HEK293 (cell line): ENCODE data around the gene CNTN4.

Experiments used
- ZBTB21 ChIP-seq: fragments of 450-650 bp; formaldehyde crosslinking; IDR thresholded peaks from 2 replicates; pipeline ENCODE4 v1.5.1; 2017; ENCODE audit warnings: missing biosample characterization, missing genetic modification characterization
- TF ChIP-seq, protein P1 (sequence below): fragments of 450-650 bp; formaldehyde crosslinking; IDR thresholded peaks from 2 replicates; pipeline ENCODE4 v1.5.1; 2016; ENCODE audit warnings: missing biosample characterization, missing genetic modification characterization

DNA sequence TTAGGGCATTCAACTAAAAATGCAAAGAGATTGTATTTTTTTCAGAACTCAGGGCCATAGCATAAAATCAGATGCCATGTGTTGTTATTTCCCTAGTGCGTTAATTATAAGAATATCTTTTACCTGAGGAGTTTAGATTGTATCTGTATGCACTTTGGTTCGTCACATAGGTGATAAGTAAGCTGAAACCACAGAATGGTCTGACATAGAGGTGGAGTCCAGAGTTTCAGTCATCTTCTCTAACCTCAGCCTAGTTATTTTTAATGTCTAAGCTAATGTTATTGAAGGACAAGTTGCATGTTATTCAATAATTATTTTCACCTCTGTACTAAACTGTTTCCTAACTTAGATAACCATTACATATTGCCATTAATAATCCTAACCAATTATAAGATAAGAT lies 27.1 kb upstream of the CNTN4 start:
- TF ChIP-seq, protein P1, sequence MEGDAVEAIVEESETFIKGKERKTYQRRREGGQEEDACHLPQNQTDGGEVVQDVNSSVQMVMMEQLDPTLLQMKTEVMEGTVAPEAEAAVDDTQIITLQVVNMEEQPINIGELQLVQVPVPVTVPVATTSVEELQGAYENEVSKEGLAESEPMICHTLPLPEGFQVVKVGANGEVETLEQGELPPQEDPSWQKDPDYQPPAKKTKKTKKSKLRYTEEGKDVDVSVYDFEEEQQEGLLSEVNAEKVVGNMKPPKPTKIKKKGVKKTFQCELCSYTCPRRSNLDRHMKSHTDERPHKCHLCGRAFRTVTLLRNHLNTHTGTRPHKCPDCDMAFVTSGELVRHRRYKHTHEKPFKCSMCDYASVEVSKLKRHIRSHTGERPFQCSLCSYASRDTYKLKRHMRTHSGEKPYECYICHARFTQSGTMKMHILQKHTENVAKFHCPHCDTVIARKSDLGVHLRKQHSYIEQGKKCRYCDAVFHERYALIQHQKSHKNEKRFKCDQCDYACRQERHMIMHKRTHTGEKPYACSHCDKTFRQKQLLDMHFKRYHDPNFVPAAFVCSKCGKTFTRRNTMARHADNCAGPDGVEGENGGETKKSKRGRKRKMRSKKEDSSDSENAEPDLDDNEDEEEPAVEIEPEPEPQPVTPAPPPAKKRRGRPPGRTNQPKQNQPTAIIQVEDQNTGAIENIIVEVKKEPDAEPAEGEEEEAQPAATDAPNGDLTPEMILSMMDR, result no peak
- no peak for TF ChIP-seq ZBTB21 (tag by site-specific recombination)
